NK-92 (cell line): Measurements from ENCODE around the gene CEP164.
"Not testable (repeated sequence)": the region's sequence is repeated elsewhere in the genome, so short reads cannot be mapped to it uniquely, and the experiment has no call there.

Source experiments
- DNase-seq: peaks from one replicate; lab custom pipeline; 2025; ENCODE audit not compliant: unreplicated experiment; lab: John Stamatoyannopoulos, UW

The CEP164 gene

DNA sequence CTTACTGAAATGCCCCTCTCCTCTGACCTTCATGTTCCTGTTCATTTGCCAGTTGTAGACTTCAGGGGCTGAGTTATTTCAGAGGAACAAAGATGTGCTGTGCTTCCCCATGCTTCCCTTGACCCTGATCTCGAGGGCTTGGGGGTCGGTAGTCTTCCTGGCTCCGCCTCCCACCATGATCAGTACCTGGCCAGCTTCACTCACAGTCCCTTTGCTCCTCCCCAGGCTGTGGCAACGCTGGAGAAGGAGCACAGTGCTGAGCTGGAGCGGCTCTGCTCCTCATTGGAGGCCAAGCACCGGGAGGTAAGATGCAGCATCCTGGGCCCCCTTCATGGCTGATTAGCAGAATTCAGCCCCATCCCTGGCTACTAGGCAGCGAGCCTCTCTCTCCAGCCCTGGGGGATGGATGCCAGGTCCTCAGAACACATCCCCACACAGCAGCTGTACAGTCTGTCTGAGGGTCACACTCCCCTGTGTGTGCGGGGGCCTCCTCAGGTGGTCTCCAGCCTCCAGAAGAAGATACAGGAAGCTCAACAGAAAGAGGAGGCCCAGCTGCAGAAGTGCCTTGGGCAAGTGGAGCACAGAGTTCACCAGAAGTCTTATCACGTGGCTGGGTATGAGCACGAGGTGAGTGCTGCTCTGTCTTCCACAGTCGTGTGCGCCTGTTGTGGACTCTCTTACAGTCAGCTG lies 64.5 kb downstream of the CEP164 start:
- DNase-seq, result no peak

GRCh38 chr11:117392979-117393378 lies 65.3 kb downstream of the CEP164 start:
- DNase-seq, result no peak

GRCh38 chr11:117394221-117394925 lies 66.7 kb downstream of the CEP164 start:
- no peak for DNase-seq

DNA sequence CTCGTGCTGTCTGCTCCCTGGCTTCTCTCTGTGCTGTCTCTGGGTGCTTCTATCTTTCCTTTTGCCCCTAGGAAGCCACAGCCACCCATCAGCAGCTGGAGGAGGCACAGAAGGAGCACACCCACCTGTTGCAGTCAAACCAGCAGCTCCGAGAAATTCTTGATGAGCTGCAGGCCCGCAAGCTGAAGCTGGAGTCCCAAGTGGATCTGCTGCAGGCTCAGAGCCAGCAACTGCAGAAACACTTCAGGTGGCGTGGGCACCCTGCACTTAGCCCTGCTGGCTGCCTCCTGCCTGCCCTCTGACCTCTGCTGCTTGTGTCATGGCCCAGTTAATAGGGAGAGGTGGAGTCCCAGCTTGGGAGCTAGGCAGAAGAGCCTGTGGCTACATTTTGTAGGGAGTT lies 67.8 kb downstream of the CEP164 start:
- DNase-seq, result no peak

DNA sequence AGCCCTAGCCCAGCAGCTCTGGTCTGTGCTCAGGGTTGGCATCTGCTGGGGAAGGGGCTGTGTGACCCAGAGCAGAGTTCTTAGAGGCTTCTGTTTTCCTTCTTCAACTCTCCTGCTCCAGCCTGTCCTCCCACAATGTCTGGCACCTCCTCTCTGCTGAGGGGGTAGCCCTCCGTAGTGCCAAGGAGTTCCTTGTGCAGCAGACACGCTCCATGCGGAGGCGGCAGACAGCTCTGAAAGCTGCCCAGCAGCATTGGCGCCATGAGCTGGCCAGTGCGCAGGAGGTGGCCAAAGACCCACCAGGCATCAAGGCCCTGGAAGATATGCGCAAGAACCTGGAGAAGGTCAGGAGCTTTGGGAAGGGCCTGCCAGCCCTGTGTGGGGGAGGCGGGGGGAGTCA lies 69.3 kb downstream of the CEP164 start:
- DNase-seq, result no peak

DNA sequence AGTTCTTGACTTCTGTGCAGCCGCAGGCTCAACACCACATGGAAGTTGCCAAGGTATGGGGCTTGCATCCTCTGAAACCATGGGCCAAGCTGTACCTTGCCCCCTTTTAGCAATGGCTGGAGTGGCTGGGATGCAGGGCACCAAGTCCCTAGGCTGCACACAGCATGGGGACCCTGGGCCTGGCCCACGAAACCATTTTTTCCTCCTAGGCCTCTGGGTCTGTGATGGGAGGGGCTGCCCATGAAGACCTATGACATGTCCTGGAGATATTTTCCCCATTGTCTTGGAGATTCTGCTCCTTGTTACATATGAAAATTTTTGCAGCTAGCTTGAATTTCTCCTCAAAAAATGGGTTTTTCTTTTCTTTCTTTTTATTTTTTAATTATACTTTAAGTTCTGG lies 71.0 kb downstream of the CEP164 start:
- not testable (repeated sequence) for DNase-seq

GRCh38 chr11:117399100-117399840 lies 71.6 kb downstream of the CEP164 start:
- not testable (repeated sequence) for DNase-seq

- DNase-seq, result not testable (repeated sequence)
Measured at GRCh38 chr11:117405898-117406297, 78.2 kb downstream of the CEP164 start.

- no peak for DNase-seq
Measured at GRCh38 chr11:117407016-117407415, 79.4 kb downstream of the CEP164 start.

DNA sequence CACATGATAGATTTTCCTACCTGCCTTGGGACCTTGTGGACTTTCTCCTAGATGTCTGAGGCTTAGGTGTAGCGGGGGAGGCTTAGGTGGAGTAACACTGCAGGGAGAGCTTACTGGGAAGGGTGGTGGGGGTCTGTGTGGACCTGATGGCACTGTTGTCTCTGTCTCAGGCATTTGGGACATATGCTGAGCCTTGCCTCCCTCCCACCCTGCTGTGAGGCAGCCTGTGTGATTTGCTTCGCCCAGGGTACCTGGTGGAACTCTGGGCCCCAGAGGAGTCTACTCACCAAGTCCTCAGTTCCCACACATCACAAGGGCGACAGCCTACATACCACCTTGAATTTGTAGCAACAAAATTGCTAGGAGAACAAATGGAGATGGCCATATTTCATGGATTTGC lies 80.7 kb downstream of the CEP164 start:
- DNase-seq, result no peak

- DNase-seq, result no peak
Measured at GRCh38 chr11:117409511-117409910, 81.9 kb downstream of the CEP164 start.

GRCh38 chr11:117410238-117410637 lies 82.6 kb downstream of the CEP164 start:
- no peak for DNase-seq

- no peak for DNase-seq
Measured at GRCh38 chr11:117410861-117411710, 83.4 kb downstream of the CEP164 start.

- DNase-seq, result no peak
Measured at GRCh38 chr11:117411736-117412135, 84.1 kb downstream of the CEP164 start.

DNA sequence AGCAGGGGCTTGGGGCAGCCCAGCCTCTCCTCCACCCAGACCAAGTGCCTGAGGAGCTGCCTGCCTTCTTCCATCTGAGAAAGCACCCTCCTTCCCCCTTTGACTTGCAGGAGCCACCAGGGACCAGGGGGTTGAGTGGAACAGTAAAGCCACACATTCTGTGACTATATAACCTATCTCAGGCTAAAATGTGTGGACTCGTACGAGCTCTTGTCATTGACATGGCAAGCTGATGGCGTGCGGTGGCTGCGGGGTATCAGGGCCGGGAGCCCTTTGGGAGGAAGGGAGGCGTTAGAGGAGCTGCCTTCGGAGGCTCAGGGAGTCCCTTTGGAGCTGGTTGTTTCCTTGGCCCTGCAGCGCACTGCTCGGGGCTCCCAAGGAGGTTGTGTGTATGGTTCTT lies 84.5 kb downstream of the CEP164 start:
- no peak for DNase-seq

DNA sequence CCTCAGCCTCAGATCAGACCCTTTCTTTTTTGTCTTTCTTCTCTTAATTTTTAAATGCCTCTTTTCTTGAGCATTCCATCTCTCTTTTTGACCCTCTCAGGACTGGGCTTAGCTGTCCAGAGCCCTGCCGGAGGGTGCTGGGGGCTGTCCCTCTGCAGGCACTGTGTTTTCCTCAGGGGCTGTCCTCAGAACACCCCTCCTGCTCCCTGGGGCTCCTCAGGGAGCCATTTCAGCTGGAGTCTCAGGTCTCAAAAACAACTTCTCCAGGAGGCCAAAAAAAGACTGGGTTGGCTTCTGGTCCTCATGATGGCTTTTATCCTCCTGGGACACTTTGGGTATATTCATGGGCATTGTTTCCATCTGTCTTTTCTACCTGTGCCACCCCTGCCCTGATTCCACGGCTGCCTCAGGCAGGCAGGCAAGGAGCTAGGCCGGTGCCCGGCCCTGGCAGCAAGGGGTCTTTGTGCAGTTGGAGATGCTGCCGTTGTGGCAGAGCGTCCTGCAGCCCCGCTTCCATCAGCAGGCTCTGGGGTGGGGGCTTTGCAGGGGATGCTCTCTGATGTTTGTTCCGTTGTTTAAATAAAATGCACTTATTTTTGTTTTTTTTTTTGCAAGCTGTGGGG lies 85.1 kb downstream of the CEP164 start:
- DNase-seq, result no peak

- DNase-seq, result no peak
Measured at GRCh38 chr11:117413616-117414015, 86.0 kb downstream of the CEP164 start.

DNA sequence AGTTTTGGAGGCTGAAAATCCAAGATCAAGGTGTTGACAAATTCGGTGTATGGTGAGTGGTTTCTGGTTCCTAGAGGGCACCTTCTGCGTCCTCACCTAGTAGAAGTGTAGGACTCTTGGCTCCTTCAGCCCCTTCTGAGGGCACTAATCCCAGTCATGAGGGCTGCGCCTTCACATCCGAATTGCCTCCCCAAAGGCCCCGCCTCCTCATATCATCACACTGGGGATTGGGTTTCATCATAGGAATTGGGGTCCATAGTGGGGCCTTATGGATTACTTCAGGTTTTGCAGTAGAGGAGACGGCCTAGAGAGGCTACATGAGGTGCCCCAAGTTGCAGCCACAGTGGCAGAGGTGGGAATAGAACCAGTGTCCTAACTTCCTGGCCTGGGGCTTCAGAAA lies 87.1 kb downstream of the CEP164 start:
- no peak for DNase-seq

- DNase-seq, result no peak
Measured at GRCh38 chr11:117415358-117415896, 87.8 kb downstream of the CEP164 start.

- no peak for DNase-seq
Measured at GRCh38 chr11:117417342-117417741, 89.7 kb downstream of the CEP164 start.
